ENCODE data around the gene PLAGL1.

The PLAGL1 gene

DNA sequence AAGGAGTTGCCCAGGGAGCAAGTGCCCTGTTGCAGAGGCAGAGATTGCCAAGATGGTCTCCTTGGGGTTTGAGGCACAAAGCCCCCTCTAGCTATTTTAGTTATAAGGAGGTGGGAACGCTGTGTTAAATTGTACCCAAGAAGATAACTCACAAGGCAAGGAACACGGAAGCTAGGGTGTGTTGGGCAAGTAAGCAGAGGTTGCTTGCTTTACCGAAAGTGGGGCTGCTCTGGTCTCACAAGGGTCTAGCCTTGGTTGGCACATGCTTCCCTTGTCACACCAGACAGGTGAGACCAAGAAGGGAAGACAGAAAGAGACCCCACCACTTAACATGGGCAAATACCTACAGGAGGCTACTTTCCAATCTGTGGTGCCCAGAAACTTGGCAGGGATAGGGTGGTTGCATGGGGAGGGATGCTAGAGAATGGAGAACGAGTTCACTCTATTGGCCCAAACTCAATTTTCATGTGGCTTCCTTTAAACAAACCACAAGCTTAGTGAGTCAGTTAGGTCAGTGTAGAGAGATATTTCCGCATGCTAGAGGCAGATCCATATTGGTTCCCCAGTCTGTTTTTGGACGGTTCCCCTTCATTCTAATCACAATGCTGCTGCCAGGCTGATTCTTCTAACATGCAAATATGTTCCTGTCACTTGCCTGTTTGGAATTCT lies 42.4 kb downstream of the PLAGL1 start:
- no peak for DNase-seq (ENCODE audit: low spot score)

DNA sequence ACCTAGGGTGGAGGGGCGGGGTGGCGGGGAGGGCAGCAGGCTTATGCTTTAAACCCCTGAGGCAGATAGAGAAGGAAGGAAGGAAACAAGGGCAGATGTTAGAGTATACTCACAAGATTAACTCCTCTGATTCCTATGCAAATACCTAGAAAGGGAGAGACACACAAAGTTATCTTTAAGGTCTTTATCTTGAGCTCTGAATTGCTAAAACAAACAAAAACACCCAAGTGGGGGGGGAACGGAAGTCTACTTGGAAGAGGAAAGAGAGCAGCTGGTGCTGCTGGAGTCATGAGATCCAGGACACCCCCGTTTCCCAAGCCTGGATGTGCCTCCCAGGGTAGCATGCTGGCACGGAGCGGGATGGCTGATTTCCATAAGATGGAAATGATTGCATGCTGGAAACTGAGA lies 43.4 kb downstream of the PLAGL1 start:
- no peak for DNase-seq (ENCODE audit: low spot score)

GRCh38 chr6:143963158-143963919 lies 44.7 kb downstream of the PLAGL1 start:
- no peak for DNase-seq (ENCODE audit: low spot score)

- DNase-seq (ENCODE audit: low spot score), result no peak
Observed at GRCh38 chr6:143961886-143962878, 45.9 kb downstream of the PLAGL1 start.

DNA sequence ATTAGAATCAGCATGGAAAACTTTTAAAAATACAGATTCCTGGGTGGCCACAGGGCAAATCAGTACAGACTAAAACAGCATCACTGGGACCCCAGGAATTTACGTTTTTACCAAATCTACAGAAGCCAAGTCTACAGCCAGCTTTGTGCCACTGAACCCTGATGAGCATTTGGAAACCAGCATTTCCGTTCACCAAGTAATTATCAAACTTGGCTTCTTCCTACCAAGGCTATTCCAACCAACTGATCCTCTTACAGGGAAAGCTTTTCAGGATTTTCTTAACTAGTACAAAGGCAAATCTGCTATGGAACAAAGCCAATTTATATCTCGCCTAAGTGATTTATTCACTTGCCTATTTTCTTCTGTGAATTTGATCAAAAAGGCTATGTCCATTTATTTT lies 47.0 kb downstream of the PLAGL1 start:
- no peak for DNase-seq (ENCODE audit: low spot score)

GRCh38 chr6:143959927-143960326 lies 48.1 kb downstream of the PLAGL1 start:
- DNase-seq (ENCODE audit: low spot score), result no peak

DNA sequence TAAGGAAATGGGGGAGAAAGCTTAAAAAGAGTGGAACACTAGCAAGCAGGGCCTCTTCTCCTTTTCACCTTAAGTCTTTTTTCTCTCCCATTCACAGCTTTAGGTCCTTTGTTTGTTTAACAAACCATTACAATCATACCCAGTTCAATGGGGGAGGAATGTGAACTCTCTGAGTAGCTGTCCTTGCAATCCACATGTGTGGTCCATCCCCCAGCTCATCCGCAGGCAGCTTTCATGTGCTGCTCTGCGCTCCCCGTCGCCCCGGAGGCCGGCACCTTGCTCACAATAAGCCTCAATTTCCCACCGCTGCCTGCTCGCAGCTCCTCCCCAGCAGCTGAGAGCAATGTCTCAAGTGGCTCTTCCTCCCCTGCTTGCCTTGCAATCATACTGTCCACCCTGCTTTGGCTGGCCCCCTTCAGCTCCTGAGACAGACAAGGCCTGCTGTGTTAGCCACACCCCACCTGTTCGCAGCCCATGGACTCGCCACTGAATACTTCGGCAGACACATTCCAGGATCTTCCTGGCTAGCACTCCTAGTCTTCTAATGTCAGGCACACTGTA lies 49.1 kb downstream of the PLAGL1 start:
- DNase-seq (ENCODE audit: low spot score), result no peak

DNA sequence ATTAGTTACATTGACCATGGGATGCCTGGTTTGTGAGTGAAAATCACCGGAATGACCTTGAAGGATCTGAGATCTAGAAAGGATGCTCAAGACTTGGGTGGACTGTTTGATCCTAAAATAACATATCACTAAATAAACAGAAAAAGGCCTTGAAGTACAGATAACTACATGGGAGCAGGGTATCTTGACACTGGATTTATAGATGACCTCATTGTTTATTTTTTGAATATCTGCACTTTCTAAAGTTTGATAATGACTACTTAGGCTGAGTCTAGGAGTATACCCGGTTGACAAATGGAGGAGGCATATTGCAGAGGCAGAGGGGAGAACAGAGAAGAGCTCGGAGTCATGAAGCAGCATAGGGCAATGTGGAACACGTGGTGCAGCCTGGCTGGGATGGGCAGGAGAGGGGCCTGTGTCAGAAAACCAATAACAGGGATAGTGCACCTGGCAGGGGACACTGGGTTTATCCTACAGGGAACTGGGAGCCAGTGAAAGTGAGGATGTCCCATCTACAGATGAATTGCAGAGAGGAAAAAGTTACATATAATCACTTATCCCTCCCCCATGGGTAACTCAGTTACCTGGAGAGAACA lies 50.3 kb downstream of the PLAGL1 start:
- no peak for DNase-seq (ENCODE audit: low spot score)

GRCh38 chr6:143955971-143956370 lies 52.1 kb downstream of the PLAGL1 start:
- DNase-seq (ENCODE audit: low spot score), result no peak

GRCh38 chr6:143953922-143954321 lies 54.1 kb downstream of the PLAGL1 start:
- DNase-seq (ENCODE audit: low spot score), result no peak

GRCh38 chr6:143952947-143953701 lies 54.9 kb downstream of the PLAGL1 start:
- no peak for DNase-seq (ENCODE audit: low spot score)

GRCh38 chr6:143952060-143952778 lies 55.8 kb downstream of the PLAGL1 start:
- DNase-seq (ENCODE audit: low spot score), result no peak

DNA sequence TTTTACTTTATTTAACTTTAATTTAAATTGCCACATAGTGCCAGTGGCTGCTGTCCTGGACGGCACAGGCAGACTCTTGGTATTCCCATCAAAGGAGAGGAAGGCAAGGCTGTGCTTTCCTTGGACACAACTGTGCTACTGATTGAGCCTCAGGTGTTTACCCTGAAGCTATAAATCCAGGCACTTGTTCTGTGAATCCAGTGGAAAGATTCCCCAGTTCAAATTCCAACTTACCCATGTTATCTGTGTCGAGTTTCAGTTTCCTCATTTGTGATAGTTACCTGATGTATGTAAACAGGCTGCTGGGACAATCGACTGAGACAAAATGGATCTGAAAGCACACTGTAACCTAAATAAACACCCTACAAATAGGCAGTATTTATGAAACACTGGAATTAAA lies 57.2 kb downstream of the PLAGL1 start:
- DNase-seq (ENCODE audit: low spot score), result no peak

DNA sequence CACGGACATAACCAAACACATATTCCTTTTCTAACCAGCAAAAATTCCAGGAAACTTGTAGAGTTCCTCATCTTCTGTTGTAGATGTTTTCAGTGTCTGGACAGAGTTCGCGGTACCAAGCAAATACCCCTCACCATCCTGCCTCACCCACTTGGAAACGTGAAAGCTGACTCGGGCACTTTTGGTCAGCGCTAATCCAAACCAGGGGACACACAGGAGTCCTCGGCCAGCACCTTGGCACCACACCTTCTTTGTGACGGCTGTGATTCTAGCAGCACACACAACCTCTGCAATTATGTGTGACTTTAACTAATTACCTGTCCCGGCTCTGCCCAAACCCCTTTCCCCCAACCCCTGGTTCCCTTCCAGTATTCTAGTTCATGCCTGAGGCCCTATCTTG lies 58.1 kb downstream of the PLAGL1 start:
- DNase-seq (ENCODE audit: low spot score), result no peak

- no peak for DNase-seq (ENCODE audit: low spot score)
Observed at GRCh38 chr6:143949535-143949934, 58.5 kb downstream of the PLAGL1 start.

DNA sequence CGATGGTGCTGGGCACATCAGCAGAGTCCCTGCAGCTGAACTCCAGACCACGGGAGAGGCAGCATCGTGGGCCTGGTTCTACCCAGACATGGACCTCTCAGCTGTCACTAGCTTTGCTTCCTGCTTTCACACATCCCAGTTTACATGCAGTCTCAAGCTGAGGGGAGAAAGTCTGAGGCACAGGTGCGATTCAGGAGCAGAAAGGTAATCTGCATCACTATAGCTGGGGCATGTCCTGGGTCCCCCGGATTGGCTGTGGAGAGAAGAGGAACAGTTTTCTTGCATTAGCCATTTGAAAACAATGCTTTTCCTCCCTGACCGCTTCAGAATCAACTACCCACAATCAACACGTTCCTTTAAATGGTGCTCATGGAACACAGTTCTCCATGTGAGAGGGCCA lies 59.9 kb downstream of the PLAGL1 start:
- no peak for DNase-seq (ENCODE audit: low spot score)

DNA sequence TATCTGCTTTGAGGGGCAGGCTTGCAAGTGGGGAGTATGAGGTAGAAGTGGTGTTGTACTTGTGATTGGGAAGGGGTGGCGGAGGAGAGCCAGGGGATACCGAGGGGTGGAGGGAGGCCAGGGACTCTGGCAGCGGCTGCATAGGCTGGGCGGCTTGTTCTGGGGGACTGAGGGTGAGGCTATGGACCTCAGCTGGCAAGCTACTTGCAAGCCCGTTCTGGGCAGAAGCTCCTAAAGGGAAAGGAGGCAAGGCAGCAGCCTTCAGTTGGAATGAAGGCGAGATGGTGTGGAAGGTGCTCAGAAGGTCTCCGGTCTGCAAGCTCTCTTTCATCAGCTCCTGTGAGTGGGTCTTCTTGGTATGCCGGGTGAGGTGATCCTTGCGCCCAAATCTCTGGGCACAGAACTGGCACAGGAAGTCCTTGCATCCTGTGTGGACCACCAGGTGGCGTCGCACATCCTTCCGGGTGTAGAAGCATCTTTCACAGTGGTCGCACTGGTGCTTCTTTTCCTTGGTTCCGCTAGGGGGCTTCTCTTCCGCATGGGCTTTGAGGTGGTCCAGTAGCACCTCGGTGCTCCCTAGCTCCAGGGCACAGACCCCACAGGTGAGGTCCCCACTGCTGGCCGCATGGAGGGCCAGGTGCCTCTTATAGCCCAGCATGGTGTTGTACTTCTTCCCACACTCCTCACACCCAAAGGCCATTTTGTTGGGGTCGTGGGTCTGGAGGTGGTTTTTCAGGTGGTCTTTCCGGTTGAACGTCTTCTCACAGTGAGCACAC lies 66.0 kb downstream of the PLAGL1 start:
- DNase-seq (ENCODE audit: low spot score), result peak; percentile 74

DNA sequence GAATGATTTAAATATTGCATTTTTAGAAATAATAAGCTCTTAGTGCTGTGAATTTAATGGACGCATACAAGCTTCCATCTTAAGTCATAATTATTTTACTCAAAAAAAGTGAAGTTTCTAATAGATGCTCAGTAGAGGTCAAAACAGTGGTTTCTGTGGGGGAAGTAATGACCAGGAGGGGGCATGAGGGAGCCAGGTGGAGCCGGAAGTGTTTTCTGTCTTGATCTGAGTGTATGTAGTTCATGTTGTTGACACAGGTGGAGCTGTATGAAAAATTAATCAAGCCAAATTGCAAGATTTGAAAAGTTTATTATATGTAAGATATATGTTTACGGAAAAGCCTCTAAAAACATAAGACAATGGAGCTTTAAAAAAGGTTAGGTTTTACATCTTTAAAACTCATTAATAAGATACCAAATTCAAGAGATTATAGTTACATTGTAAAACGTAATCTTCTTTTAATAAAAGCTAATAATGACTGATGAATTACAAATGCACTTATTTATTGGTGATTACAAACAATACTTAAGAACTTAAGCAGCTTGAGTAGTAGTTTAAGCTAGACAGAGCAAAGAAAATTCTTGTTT lies 68.0 kb downstream of the PLAGL1 start:
- peak; percentile 53 for DNase-seq (ENCODE audit: low spot score)

- no peak for DNase-seq (ENCODE audit: low spot score)
Observed at GRCh38 chr6:143939364-143939763, 68.7 kb downstream of the PLAGL1 start.

Measured in HuH-7 (cell line).